Femur (tissue), 1 donor: ENCODE results near the gene CHD1L.
A peak's percentile ranks its signal among the peaks of the same experiment; 100 is the strongest.
"Not testable (repeated sequence)": the region's sequence is repeated elsewhere in the genome, so short reads cannot be mapped to it uniquely, and the experiment has no call there.

ENCODE experiments used
- DNase-seq: peaks from one replicate; pipeline ENCODE4 v3.0.0-alpha.2; 2017

The CHD1L gene

GRCh38 chr1:147242449-147243227 is at the start of gene CHD1L:
TSS of gene CHD1L (plus strand) at chr1:147242684. CDS start at chr1:147242704, 20 bp downstream.
- peak; percentile 96 for DNase-seq

DNA sequence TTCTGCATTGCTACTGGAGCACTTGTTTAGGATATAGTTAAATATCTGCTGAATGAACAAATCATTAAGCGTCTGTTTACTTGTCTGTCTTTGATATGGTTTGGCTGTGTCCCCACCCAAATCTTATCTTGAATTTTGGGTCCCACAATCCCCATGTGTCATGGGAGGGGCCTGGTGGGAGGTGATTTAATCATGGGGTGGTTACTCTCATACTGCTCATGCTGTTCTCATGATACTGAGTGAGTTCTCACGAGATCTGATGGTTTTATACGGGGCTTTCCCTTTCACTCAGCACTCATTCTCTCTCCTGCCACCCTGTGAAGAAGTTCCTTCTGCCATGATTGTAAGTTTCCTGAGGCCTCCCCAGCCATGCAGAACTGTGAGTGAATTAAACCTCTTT is 45.2 kb upstream of the CHD1L start:
- not testable (repeated sequence) for DNase-seq

GRCh38 chr1:147201276-147201675 is 41.2 kb upstream of the CHD1L start:
- DNase-seq: no peak

GRCh38 chr1:147201786-147202185 is 40.7 kb upstream of the CHD1L start:
- no peak for DNase-seq

DNA sequence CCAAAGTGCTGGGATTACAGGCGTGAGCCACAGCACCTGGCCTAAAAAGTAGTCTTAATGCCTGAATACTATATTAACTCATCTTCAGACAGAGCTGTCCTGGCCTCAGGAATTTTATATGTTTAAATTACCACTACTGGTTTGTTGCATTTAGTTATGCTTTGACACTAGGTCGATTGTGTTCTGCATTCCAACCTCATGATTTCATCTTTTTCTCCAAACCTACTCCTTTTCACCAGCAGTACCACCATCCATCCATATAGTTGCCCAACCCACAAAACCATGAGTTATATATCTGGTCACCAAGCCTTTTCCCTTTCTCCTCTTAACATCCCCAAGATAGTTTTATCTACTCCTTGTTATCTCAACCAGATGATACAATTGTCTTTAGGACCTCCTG is 39.9 kb upstream of the CHD1L start:
- no peak for DNase-seq

DNA sequence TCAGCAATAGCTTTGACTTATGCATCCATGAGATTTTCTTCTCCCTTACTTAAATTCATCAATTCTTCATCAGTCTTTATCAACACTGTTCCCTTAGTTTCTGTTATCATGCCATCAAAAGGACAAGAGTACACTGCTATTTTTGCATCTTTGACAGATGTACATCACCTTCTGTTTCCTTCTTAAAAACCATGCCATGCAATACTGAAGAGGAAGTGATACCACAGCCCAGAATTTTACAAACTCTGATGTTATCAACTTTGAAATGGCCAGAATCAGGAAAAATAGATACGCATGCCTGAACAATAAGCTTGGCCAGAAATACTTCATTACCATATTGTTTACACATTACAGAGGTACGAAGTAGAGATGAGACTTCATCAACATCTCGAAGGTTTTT is 38.4 kb upstream of the CHD1L start:
- DNase-seq: no peak

DNA sequence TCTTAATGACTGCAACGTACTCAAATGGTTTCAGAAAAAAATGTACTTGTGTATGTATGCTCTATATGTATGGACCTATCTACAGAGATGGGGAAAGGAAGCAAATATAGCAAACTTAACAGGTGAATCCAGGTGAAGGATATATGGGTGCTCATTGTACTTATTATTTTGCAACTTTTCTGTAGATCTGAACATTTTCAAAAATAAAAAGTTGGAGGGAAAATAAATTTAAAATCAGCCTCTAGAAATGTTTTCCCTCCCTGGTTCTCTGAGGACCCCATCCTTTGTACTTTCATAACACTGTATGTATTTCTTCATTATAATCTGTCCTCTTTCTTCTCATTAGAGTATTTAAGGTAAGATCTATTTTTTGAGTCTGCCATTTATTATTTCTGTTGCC is 35.3 kb upstream of the CHD1L start:
- no peak for DNase-seq

DNA sequence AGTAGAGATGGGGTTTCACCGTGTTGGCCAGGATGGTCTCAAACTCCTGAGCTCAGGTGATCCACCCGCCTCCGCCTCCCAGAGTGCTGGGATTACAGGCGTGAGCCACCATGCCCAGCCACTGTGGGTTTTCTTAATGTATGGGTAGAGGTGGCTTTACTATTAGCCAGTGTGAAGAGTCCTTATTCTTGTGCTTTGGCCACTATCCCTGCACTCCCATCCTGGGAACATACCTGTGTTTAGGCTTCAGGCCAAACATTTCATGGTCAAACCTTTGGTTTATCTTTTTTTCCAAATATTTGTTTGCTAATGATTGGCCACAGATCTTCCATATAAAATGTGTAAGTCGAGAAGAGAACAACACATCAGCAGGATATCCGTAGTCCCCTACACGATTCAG is 33.9 kb upstream of the CHD1L start:
- DNase-seq: no peak

GRCh38 chr1:147209825-147210821 is 32.4 kb upstream of the CHD1L start:
- no peak for DNase-seq

GRCh38 chr1:147210987-147211386 is 31.5 kb upstream of the CHD1L start:
- DNase-seq: no peak

DNA sequence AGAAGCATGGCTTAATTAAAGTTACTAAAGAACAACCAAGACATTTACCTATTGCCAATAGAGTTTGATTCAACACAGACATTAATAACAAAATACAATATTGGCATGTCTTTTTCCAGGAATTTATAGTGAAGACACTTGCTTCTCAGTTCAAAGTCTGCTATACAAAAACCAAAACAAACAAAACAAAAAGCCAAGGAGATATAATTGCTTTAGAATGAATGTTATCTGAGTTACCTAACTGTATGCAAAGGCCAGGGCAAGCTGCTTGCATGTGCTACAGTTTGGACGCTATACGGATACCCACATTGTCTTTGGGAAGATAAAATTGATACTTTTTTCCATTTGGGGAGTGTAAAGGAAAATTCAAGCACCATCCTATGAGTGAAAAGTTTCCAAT is 30.9 kb upstream of the CHD1L start:
- no peak for DNase-seq

DNA sequence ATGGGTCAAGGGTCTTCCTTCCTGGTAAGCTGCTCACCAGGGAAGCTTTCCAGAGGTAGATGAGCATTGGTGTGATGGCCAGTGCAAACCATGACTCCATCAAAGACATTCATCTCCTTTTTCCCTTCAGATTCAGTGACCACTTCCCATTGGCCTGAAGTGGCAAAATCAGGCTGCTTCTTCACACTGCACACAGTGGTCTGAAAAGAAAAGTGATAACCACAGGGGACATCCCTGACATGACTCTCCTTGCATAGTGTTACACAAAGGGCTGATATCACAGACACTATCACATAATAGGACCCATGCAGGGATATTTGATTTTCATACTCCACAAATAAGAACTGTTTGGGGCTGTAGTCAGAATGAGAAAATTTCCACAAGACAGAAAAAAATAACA is 29.2 kb upstream of the CHD1L start:
- DNase-seq: no peak

DNA sequence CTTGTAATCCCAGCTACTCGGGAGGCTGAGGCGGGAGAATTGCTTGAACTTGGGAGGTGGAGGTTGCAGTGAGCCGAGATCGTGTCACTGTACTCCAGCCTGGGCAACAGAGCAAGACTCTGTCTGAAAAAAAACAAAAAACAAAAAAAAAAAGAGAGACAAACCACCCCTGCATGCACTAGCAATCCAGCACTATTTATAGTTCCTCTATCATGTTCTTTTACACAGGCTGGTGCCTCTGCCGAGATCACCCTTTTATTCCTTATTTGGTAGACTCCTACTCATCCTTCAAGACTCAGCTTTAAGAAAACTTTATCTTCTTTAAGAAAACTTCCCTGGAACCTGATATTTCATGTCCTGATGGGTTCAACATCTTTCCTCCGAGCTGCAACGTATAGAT is 28.2 kb upstream of the CHD1L start:
- DNase-seq: no peak

DNA sequence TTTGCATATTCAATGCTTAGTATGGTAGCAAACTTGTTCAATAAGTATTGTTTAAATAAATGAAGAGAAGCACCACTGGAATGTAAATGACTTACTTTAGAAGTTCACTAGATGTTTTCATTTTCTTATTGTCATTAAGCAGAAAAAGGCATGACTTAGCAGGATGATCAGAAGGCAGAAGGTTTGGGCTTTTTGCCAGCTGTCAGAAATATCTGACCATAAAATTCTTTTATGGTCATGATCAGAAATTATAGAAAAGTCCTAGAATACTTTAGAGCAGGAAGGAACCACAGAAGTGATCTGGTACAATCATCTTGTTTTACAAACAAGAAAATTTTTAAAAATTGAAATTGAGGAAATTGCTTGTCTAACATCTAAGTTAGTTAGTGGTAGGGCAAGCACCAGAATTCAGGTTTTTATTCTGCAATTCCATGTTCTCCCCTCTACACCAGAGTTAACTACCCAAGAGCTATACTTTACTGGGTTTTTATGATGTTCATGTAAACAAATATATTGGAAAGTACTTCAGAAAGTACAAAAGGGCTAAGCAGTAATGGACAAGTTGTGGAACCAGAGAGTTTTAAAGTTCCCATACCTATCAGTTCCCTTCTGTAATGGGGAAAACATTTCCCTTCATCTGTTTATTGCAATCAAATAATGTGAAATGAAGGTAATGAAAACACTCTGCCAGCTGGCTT is 27.5 kb upstream of the CHD1L start:
- no peak for DNase-seq

DNA sequence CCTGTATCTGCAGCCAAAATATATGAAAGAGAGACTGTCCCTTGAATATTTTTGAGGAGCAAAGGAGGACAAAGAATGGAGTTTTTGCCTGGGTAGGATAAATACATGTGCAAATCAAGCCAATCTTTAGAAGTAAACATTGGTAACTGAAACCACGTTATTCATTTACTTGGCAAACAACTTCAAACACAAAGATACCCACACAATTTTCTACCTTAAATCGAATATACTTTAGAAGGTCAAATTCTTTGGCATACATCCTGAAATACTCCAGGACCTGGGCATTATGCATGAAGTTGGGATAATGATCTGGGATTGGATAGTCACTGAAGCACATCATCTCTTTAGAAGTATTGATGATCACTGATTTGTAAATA is 27.0 kb upstream of the CHD1L start:
- no peak for DNase-seq

GRCh38 chr1:147216124-147216523 is 26.4 kb upstream of the CHD1L start:
- DNase-seq: no peak

DNA sequence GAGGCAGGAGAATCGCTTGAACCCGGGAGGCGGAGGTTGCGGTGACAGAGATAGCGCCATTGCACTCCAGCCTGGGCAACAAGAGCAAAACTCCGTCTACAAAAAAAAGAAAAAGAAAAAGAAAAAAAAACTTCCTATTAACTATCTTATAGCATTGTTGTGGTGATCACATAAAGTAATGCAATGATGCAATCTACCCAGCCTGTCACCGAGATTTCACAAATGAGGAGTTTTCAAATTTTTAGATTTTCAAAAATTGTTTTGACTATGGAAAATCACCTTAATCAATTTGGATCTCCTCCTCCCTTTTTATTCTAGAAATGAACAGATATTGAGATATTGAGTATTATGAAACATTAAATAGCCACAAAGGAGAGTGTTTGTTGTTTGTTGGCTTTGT is 25.3 kb upstream of the CHD1L start:
- DNase-seq: no peak

GRCh38 chr1:147218606-147219005 is 23.9 kb upstream of the CHD1L start:
- DNase-seq: no peak

DNA sequence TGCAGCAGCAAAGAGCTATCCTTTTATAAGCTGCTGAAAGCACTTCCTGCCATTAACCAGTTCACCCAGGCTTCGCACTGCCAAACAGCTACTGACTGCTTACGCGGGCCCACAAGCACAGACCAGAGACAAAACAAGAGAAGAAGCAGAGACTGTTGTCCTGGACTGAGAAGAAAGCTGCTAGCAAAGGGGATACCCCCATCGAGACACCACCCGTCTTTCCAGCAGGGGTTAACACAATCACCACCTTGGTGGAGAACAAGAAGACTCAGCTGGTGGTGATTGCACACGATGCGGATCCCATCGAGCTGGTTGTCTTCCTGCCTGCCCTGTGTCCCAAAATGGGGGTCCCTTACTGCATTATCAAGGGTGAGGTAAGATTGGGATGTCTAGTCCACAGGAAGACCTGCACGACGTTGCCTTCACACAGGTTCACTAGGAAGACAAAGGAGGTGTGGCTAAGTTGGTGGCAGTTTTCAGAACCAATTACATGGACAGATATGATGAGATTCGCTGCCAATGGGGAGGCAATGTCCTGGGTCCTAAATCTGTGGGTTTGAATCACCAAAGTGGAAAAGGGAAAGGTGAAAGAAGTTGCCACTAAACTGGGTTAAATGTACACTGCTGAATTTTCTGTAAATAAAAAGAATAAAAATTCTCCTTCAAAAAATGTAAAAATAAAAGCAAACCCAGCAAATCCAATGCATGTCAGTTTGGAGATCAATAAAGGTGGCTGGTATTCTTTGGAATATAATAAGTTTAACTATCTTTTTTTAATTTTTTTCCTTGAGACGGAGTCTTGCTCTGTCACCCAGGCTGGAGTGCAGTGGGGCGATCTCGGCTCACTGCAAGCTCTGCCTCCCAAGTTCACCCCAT is 18.5 kb upstream of the CHD1L start:
- DNase-seq: no peak

- DNase-seq: peak; percentile 85
These were observed 17.2 kb upstream of the CHD1L start, which contains the start of gene FMO5 for GRCh38 chr1:147225193-147225730. TSS of gene FMO5 (minus strand) at chr1:147225339. CDS start at chr1:147225029, 310 bp downstream.

DNA sequence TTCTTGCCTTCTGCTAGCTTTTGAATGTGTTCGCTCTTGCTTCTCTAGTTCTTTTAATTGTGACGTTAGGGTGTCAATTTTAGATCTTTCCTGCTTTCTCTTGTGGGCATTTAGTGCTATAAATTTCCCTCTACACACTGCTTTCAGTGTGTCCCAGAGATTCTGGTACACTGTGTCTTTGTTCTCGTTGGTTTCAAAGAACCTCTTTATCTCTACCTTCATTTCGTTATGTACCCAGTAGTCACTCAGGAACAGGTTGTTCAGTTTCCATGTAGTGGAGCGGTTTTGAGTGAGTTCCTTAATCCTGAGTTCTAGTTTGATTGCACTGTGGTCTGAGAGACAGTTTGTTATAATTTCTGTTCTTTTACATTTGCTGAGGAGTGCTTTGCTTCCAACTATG is 11.5 kb upstream of the CHD1L start:
- DNase-seq: not testable (repeated sequence)

- DNase-seq: not testable (repeated sequence)
These were observed 8.6 kb upstream of the CHD1L start for GRCh38 chr1:147233903-147234302.
